ENCODE results near the gene GCNT4.

DNA sequence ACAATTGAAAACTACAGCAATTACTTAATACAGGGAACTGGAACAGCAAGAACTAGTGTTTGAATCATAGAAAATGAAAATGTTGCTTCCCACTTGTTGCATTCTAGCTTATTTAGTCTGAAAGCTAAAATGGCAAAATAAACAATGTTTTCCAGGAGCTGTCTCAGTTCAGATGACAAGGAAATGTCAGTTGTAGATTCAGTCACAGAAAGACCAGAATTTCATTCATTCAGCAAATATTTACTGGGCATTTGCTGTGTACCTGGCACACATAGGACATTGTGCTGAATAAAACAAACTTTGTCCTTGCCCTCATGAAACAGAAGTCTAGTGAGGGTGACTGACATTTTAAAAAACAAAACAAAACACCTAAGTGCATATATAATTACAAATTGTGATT is 41.5 kb downstream of the GCNT4 start:
- TF ChIP-seq, protein P1, sequence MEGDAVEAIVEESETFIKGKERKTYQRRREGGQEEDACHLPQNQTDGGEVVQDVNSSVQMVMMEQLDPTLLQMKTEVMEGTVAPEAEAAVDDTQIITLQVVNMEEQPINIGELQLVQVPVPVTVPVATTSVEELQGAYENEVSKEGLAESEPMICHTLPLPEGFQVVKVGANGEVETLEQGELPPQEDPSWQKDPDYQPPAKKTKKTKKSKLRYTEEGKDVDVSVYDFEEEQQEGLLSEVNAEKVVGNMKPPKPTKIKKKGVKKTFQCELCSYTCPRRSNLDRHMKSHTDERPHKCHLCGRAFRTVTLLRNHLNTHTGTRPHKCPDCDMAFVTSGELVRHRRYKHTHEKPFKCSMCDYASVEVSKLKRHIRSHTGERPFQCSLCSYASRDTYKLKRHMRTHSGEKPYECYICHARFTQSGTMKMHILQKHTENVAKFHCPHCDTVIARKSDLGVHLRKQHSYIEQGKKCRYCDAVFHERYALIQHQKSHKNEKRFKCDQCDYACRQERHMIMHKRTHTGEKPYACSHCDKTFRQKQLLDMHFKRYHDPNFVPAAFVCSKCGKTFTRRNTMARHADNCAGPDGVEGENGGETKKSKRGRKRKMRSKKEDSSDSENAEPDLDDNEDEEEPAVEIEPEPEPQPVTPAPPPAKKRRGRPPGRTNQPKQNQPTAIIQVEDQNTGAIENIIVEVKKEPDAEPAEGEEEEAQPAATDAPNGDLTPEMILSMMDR (IDR thresholded peaks at IDR 0.05) = no peak
- TF ChIP-seq EP300 (IDR thresholded peaks at IDR 0.05) (no peak), POLR2A (IDR thresholded peaks at IDR 0.05) (no peak), POLR2AphosphoS5 (IDR thresholded peaks at IDR 0.05) (no peak)

All from sigmoid colon (tissue), 4 donors.